ENCODE data around the gene CUL4A. TPM values are rescaled to one million over a fixed set of nuclear protein-coding genes. Genes with fewer than 3 reads are reported as not detected.
A peak's percentile ranks its signal among the peaks of the same experiment; 100 is the strongest.

The CUL4A gene
- total RNA-seq, 6 donors from 2014 or later: 54.4 to 346 (median 129) TPM

DNA sequence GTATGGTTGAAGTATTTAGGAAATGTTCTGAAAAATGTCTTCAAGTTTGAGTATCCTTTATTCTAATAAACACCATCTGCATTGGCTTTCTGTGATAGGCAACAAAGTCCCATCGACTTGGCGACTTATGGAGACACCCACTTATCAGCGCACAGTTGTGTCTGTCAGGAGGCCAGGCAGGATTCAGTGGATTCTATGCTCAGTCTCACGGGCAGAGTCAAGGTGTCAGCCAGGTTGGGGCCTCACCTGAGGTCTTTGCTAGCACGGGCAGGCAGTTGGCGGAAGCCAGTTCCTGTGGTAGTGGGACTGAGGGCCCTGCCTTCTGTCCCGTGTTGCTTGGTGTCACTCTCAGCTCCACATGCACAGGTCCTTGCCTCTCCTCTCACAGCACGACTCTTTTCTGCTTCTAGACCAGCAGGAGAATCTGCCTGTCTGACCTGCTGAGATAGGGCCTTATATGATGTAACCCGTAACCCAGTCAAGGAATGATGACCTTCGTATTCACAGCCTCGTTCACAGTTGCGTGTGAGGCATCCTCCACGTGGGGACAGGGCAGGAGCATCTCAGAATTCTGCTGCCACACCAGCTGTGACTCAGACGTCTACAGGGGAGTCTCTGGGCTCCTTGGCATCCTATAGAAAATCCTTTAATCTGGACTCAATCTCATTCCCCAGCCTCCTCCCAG, 10.0 kb downstream of the CUL4A start:
- Histone ChIP-seq H3K36me3 (peaks cover 0 to 49% (median 11%) of the 10 kb centered on the region in 4 donors), H3K4me1 (peaks cover 14 to 47% (median 37%) of the 10 kb centered on the region in 4 donors)

DNA sequence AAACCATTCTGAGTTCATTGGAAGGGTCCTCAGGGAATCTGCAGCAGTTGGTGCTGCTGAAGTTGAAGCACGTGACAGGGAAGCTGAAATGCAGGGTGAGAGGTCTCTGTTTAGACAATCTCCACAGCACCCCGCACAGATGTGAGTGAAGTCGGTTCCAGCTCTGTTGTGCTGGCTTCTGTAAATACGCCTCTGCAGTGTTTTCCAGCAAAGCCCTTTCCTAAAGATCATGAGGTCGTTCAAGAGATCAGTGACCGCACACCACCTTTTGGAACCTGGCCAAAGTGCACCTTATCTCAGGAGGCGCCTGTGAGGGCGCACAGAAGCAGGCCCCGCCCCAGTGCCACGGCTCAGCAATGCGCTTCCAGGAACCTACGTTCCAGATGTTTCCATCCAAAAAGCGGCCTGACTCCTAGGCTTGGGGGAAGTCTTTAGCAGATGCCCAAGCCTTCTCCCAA, 10.8 kb downstream of the CUL4A start:
- WGBS, 2 donors: 58 to 61% methylated on average over 8 to 13 of the region's 13 CpGs
- Histone ChIP-seq H3K9me3 (no peaks in the 10 kb centered on the region), H3K36me3 (peaks cover 0 to 57% (median 16%) of the 10 kb centered on the region in 4 donors), H3K27me3 (no peaks in the 10 kb centered on the region), H3K4me1 (peaks cover 14 to 39% (median 32%) of the 10 kb centered on the region in 4 donors), H3K27ac (peak overlapping the region in 2 of 4 donors; percentile 4 to 23), H3K4me3 (no peak overlapping the region)
- no peak for TF ChIP-seq POLR2A (IDR thresholded peaks at IDR 0.05)
- TF ChIP-seq, protein P1, sequence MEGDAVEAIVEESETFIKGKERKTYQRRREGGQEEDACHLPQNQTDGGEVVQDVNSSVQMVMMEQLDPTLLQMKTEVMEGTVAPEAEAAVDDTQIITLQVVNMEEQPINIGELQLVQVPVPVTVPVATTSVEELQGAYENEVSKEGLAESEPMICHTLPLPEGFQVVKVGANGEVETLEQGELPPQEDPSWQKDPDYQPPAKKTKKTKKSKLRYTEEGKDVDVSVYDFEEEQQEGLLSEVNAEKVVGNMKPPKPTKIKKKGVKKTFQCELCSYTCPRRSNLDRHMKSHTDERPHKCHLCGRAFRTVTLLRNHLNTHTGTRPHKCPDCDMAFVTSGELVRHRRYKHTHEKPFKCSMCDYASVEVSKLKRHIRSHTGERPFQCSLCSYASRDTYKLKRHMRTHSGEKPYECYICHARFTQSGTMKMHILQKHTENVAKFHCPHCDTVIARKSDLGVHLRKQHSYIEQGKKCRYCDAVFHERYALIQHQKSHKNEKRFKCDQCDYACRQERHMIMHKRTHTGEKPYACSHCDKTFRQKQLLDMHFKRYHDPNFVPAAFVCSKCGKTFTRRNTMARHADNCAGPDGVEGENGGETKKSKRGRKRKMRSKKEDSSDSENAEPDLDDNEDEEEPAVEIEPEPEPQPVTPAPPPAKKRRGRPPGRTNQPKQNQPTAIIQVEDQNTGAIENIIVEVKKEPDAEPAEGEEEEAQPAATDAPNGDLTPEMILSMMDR (IDR thresholded peaks at IDR 0.05): no peak
- peak in 1 of 4 donors; percentile 4 for TF ChIP-seq EP300 (IDR thresholded peaks at IDR 0.05)
- peak in 1 of 2 donors; percentile 19 for TF ChIP-seq POLR2AphosphoS5 (IDR thresholded peaks at IDR 0.05)
- ATAC-seq (ENCODE audit: low FRiP score in 2 of 2): no peak
- peak; percentile 42 to 71 for DNase-seq

More for the DNA sequence above, 10.0 kb downstream of the CUL4A start:
- TF ChIP-seq EP300 (IDR thresholded peaks at IDR 0.05) (no peak), POLR2AphosphoS5 (IDR thresholded peaks at IDR 0.05) (no peak), POLR2A (IDR thresholded peaks at IDR 0.05) (no peak)
- TF ChIP-seq, protein P1 (IDR thresholded peaks at IDR 0.05): no peak
- no peak for DNase-seq
- no peaks in the 10 kb centered on the region for H3K9me3 ChIP-seq
- H3K27me3 ChIP-seq: no peaks in the 10 kb centered on the region
- peak overlapping the region in 2 of 4 donors; percentile 4 to 23 for H3K27ac ChIP-seq
- whole genome bisulfite sequencing, 2 donors: 87 to 93% methylated on average over 10 to 14 of the region's 14 CpGs
- no peak for ATAC-seq (ENCODE audit: low FRiP score in 2 of 2)
- H3K4me3 ChIP-seq: no peak overlapping the region

DNA sequence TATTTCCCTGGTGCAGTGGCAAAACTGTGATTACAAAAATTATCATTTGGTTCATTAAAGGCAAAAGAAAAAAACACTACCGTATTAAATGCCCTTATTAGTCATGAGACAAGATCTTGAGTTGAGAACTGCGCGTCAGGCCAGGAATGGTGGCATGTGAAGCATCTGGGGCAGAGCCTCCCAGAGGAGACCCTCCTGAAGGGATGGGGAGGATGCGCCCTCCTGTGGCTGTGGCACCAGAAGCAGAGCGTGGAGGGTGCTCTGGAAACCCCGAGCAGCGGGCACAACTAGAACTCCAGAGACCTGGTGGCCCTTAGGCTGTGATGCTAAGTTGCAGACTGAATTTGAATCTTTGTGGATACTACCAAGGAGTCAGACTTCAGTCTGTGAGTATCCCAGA, 11.5 kb downstream of the CUL4A start:
- Histone ChIP-seq H3K27me3 (no peaks in the 10 kb centered on the region), H3K27ac (no peak overlapping the region), H3K9me3 (no peaks in the 10 kb centered on the region), H3K4me1 (peaks cover 14 to 32% (median 25%) of the 10 kb centered on the region in 4 donors), H3K36me3 (peaks cover 0 to 64% (median 22%) of the 10 kb centered on the region in 4 donors), H3K4me3 (no peak overlapping the region)
- DNase-seq (no peak), ATAC-seq (ENCODE audit: low FRiP score in 2 of 2) (no peak)
- 91 to 96% methylated on average over 7 of the region's 7 CpGs for WGBS, 2 donors
- TF ChIP-seq, protein P1 (IDR thresholded peaks at IDR 0.05): no peak
- TF ChIP-seq POLR2A (IDR thresholded peaks at IDR 0.05) (no peak), POLR2AphosphoS5 (IDR thresholded peaks at IDR 0.05) (no peak), EP300 (IDR thresholded peaks at IDR 0.05) (no peak)

DNA sequence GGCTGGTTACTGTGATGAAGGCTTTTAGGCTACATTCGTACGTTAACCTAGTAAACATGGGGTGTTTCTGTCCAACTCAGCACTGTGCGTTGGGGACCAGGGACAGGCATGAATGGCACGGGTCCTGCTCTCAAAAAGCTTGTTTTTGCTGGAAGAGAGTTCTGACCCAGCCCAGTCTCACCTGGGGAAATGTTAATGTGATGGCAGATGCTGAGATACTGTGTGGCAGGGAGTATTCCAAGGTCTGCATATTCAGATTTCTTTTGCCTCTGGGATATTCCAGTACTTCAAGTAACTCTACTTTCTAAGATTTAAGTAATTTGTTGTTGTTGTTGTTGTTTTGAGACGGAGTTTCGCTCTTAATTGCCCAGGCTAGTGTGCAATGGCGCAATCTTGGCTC, 13.7 kb downstream of the CUL4A start:
- Histone ChIP-seq H3K4me1 (peaks cover 4 to 18% (median 17%) of the 10 kb centered on the region in 4 donors), H3K27me3 (no peaks in the 10 kb centered on the region), H3K36me3 (peaks cover 0 to 86% (median 32%) of the 10 kb centered on the region in 4 donors), H3K4me3 (no peak overlapping the region), H3K9me3 (no peaks in the 10 kb centered on the region), H3K27ac (no peak overlapping the region)
- ATAC-seq (ENCODE audit: low FRiP score in 2 of 2) (no peak), DNase-seq (no peak)
- 96 to 99% methylated on average over 7 of the region's 7 CpGs for WGBS, 2 donors
- TF ChIP-seq, protein P1 (IDR thresholded peaks at IDR 0.05): no peak
- TF ChIP-seq POLR2A (IDR thresholded peaks at IDR 0.05): no peak
- TF ChIP-seq POLR2AphosphoS5 (IDR thresholded peaks at IDR 0.05): no peak
- no peak for TF ChIP-seq EP300 (IDR thresholded peaks at IDR 0.05)

Data from upper lobe of left lung (tissue), 6 donors.